ENCODE measurements around the gene NTRK3.

Gene NTRK3

GRCh38 chr15:88020806-88021205 is 235.7 kb downstream of the NTRK3 start:
- no peak for DNase-seq

- no peak for DNase-seq
Observed at GRCh38 chr15:88019656-88020055, 236.9 kb downstream of the NTRK3 start.

GRCh38 chr15:88018869-88019641 is 237.5 kb downstream of the NTRK3 start:
- DNase-seq: no peak

- no peak for DNase-seq
Observed at GRCh38 chr15:88017753-88018152, 238.8 kb downstream of the NTRK3 start.

- DNase-seq: no peak
Observed at GRCh38 chr15:88016406-88016805, 240.1 kb downstream of the NTRK3 start.

- DNase-seq: no peak
Observed at GRCh38 chr15:88015228-88015860, 241.2 kb downstream of the NTRK3 start.

- no peak for DNase-seq
Observed at GRCh38 chr15:88014454-88015160, 241.9 kb downstream of the NTRK3 start.

GRCh38 chr15:88013111-88013510 is 243.4 kb downstream of the NTRK3 start:
- no peak for DNase-seq

GRCh38 chr15:88012688-88013087 is 243.9 kb downstream of the NTRK3 start:
- DNase-seq: no peak

GRCh38 chr15:88012233-88012632 is 244.3 kb downstream of the NTRK3 start:
- no peak for DNase-seq

GRCh38 chr15:88011533-88011932 is 245.0 kb downstream of the NTRK3 start:
- DNase-seq: no peak

- no peak for DNase-seq
Observed at GRCh38 chr15:88006146-88006545, 250.4 kb downstream of the NTRK3 start.

- no peak for DNase-seq
Observed at GRCh38 chr15:88004399-88004798, 252.1 kb downstream of the NTRK3 start.

GRCh38 chr15:88003541-88004327 is 252.8 kb downstream of the NTRK3 start:
- DNase-seq: no peak

- no peak for DNase-seq
Observed at GRCh38 chr15:88002706-88003105, 253.8 kb downstream of the NTRK3 start.

GRCh38 chr15:87998630-87999029 is 257.9 kb downstream of the NTRK3 start:
- DNase-seq: no peak

GRCh38 chr15:87986776-87987175 is 269.8 kb downstream of the NTRK3 start:
- DNase-seq: no peak

GRCh38 chr15:87985451-87985850 is 271.1 kb downstream of the NTRK3 start:
- DNase-seq: no peak

- no peak for DNase-seq
Observed at GRCh38 chr15:87981969-87982368, 274.6 kb downstream of the NTRK3 start.

GRCh38 chr15:87977907-87978306 is 278.6 kb downstream of the NTRK3 start:
- no peak for DNase-seq

- DNase-seq: no peak
Observed at GRCh38 chr15:87976552-87976951, 280.0 kb downstream of the NTRK3 start.

GRCh38 chr15:87973501-87974215 is 282.9 kb downstream of the NTRK3 start:
- no peak for DNase-seq

All from activated CD8-positive, alpha-beta memory T cell treated with anti-CD3 and anti-CD28 coated beads for 24 hours (primary cell).